NCI-H146 treated with DMSO at 0.1 percent for 48 hours (cell line): ENCODE measurements around the gene CDK9.
"Not testable (repeated sequence)": the region's sequence is repeated elsewhere in the genome, so short reads cannot be mapped to it uniquely, and the experiment has no call there.

Experiments
- DNase-seq: peaks from one replicate; lab custom pipeline; 2025; ENCODE audit not compliant: unreplicated experiment; lab: John Stamatoyannopoulos, UW

CDK9 gene

DNA sequence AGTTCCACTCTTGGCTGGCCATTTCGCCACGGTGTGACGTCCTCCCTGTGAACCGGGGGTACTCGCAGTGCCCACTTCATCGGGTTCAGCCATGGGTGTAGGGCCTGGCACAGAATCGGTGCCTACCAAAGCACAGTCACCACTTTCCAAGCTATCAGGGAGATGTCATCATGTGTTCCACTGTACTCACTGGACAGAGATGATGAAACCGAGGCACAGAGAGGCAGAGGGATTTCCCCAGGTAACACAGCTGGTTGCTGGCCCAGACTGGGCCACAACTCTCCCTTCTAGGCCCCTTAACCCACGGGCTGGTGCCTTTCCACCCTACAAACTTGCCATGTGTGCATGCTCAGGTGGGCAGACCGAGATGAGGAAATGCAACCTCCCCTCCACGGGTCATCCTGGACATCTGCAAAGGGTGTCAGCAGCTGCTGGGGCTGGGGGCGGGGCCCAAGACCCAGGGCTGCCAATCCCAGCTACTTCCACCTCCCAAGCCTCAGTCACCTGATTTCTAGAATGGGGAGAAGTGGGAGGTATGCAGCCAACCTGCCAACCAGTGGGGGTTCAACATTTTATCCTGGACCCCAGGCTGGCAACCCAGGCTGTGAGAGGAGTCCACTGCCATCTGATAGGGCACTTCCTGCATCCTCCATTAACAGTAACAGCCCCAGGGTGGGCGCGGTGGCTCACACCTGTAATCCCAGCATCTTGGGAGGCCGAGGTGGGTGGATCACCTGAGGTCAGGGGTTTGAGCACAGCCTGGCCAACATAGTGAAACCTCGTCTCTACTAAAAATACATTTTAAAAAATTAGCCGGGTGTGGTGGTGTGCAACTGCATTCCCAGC, 6.5 kb upstream of the CDK9 start:
- DNase-seq: no peak

- no peak for DNase-seq
Observed at GRCh38 chr9:127780126-127780885, 5.5 kb upstream of the CDK9 start.

DNA sequence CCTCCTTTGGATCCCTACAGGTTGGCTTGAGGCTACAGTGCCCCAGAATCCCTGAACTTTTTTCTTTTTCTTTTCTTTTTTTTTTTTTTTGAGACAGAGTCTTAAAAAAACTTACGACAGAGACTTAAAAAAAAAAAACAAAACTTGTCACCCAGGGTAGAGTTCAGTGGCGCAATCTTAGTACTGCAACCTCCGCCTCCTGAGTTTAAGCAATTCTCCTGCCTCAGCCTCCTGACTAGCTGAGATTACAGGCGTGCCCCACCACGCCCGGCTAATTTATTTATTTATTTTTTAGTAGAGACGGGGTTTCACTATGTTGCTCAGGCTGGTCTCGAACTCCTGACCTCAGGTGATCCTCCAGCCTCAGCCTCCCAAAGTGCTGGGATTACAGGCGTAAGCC, 4.9 kb upstream of the CDK9 start:
- not testable (repeated sequence) for DNase-seq

DNA sequence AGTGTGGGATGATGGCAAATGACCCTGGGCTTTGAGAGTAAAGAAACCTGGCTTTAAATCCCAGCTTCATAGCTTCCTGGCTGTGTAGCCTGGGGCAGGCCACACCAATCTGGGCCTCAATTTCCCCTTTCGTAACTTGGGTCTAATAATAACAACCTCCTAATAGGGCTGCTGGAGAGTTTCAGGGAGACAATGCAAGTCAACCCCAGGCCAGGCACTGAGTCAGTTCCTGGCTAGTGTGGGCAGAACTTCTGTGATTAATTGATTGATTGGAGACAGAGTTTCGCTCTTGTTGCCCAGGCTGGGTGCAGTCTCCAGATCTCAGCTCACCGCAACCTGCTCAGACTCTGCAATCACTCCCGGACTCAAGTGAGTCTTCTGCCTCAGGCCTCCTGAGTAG, 4.0 kb upstream of the CDK9 start:
- no peak for DNase-seq

DNA sequence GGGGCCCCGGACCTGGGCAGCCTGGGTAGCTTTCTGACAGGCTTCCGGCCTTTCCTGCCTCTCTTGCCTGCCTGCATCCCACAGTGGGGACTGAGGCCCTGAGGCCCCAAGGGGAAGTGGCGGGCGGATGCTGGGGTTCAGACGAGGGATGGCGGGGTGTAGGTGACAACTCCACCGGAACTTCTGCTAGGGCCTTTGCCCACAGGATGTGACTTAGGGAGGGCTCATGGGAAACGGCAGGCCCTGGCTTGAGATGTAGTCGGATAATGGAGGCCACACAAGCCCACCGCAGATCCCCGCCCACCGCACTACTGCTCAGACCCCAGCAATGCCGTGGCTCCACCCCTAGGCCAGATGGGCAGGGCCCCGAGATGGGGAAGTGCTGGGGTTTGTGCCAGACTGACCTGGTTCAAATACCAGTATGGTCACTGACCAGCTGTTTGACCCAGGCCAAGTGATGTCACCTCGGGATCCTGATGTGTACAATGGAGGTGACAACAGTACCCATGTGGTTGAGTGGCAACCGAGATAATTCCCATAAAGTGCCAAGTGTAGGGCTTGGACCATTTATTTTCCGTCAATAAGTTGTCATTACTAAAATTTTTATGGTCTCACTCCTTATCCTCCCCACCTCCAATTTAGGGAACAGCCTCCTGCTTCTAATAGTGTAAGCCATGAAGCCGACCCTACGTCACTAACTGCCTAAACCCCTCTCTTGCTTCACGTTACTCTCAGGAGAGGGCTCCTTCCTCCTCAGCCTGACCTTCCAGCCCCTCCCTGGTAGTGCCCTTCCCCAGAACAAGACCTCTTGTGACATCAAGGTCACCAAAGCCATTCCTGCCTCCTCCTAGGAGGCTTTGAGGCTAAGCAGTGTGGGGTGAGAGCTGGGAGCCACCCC, 2.5 kb upstream of the CDK9 start:
- no peak for DNase-seq

GRCh38 chr9:127785023-127785932, 556 bp upstream of the CDK9 start:
- DNase-seq: peak; percentile 39

DNA sequence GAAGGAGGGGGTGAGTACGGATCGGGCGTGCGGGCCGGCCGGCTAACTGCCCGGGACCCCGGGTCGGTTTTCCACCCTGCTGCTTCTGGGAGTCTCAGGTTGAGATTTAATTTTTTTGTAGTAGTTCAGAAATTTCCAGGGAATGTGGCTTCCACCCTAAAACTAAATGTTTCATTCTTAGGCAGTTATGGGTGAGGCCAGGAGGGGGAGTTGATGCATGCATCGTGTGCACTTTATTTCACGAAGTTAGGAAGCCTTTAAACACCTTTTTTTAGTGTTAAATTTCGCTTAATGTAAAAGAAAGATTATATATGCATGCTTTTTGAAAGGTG, 905 bp downstream of the CDK9 start:
- no peak for DNase-seq

DNA sequence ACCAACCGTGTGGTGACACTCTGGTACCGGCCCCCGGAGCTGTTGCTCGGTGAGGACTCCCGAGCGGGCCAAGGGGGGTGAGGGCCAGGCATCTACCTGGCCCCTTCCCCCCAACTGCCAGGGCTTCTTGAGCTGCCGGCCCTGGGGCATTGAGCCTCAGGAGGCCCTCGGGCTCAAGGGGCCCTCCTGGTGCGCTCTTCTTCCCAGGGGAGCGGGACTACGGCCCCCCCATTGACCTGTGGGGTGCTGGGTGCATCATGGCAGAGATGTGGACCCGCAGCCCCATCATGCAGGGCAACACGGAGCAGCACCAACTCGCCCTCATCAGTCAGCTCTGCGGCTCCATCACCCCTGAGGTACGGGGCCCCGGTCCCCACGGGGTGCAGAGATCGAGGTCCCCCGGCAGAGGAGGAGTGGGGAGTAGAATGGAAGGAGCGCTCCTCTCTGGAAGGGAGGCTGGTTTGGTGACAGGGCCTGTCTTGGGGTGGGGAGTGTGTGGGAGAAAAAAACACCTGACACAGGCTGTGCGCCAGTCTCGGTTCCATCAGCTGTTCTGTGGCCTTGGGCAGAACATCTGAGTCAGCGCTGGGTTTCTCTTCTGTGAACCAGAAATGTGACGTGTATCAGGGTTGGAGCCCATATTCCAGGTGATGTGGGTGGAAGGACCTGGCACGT, 2.6 kb downstream of the CDK9 start:
- no peak for DNase-seq

- DNase-seq: no peak
Observed at GRCh38 chr9:127789179-127789578, 3.3 kb downstream of the CDK9 start.

DNA sequence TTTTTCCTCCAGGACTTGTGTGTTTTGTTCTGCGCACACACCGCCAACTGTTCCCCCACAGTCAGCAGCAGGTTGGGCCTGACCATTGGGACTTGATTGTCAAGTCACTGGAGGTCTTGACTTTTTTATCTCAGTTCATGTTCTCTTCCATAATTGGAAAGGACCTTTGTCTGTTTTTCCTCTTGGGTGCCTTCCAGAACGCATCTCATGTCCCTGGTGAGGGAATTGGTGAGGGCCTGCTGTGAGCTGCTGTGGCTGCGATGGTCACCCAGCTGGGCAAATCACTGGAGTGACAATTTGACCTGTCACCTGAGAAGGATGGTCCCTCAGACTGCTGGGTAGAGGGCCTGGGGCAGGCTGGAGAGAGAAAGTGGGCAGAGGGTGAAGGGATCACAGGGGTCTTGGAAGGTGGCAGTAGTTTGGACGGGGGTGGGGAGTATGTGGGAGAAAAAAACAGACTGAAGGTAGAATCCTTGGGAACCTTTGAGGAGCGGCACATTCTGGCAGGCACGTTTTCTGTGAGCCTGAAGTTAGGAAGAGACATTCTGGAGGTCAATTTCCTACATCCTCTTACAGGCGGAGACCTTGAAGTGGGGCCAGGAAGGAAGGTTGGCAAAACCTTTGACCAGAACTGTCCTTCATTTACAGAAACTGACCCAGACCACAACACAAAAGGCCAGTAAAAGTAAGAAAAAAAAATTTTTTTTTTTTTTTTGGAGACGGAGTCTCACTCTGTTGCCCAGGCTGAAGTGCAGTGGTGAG, 4.4 kb downstream of the CDK9 start:
- DNase-seq: no peak

DNA sequence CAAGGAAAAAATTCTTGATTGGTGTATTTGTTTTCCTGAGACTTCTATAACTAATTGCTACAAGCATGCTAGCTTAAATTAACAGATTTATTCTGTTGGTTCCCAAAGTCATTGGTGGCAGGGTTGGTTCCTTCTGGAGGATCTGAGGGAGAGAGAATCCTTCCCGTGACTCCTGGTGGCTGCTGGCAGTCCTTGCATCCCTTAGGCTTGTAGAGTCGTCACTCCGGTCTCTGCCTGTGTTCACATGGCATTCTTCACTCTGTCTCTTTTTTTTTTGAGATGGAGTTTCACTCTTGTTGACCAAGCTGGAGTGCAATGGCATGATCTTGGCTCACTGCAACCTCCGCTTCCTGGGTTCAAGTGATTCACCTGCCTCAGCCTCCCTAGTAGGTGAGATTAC, 5.3 kb downstream of the CDK9 start:
- DNase-seq: no peak

- no peak for DNase-seq
Observed at GRCh38 chr9:127792417-127793031, 6.7 kb downstream of the CDK9 start.

GRCh38 chr9:127793093-127793708, 7.4 kb downstream of the CDK9 start:
- no peak for DNase-seq

DNA sequence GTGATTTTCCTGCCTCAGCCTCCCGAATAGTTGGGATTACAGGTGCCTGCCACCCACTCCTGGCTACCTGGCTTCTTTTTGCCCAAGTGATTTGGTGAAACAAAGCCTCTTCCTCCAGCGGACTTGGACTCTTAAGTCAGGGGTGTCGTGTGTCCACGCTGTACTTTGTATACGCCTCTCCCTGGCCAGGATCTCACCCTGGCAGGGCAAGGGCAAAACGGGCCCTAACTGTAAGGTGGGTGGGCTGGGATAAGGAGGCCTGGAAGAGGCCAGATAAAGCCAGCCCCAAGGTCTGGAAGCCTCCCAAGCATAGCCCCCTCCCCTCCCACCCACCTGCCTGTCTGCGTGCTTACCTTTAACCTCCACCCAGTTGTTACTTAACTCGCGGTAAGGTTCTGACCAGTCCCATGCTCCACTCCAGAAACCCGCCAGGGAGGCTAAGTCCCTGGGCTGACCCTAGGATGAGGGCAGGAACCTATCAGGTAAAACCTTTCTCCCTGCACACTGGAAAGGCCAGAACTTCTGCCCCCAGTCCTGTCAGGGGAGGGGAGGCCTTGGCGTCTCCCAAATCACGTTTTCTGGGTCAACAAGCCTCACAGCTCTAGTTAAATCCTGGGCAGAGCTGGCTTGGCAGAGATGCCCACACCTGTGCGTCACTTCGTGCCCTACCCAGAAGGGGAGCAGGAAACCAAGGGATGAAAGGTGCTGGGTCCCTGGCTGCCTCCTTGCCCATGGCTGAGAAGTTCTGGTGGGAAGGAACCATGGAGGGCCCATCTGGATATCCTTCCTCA, 8.4 kb downstream of the CDK9 start:
- DNase-seq: no peak

DNA sequence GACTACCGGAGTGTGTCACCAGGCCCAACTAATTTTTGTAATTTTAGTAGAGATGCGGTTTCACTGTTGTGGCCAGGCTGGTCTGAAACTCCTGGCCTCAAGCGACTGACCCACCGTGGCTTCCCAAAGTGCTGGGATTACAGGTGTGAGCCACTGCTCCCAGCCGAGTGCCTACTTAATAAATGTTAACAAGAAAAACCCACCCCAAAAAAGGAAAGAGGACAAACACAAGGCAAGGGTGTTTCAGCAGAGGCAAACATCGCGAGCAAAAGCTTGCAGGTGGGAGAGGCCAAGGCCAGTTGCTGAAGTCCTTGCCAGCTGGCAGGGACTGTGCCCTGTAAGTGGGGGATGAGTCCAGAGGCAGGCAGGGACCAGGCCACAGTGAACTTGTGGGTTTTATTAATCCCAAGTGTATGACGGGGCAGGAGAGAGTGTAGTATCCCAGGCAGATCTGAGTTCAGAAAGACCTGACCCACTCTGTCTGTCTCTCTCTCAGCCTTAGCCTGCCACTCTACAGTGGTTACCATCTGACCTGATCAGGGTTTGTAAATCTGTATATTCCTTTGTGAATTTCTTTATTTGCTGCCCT, 10.5 kb downstream of the CDK9 start:
- no peak for DNase-seq

- no peak for DNase-seq
Observed at GRCh38 chr9:127796852-127797370, 11.1 kb downstream of the CDK9 start.
